Brain microvascular endothelial cell (primary cell): ENCODE data around the gene PSMB8.

Experiments used
- DNase-seq: peaks from one replicate; pipeline ENCODE4 v3.0.0-alpha.2; 2020
- H3K27ac ChIP-seq: fragments of 250-450 bp; sonication (Bioruptor Pico); 2 replicates; pipeline ENCODE4 v1.5.1; 2020; ENCODE audit warnings: mild to moderate bottlenecking, moderate library complexity
- H3K27me3 ChIP-seq: fragments of 250-450 bp; sonication (Bioruptor Pico); replicated peaks from 2 replicates; pipeline ENCODE4 v1.5.1; 2020; ENCODE audit warnings: mild to moderate bottlenecking
- H3K36me3 ChIP-seq: fragments of 250-450 bp; sonication (Bioruptor Pico); replicated peaks from 2 replicates; pipeline ENCODE4 v1.5.1; 2020; ENCODE audit warnings: mild to moderate bottlenecking
- H3K4me3 ChIP-seq: 2 replicates; pipeline ENCODE4 v1.5.1; 2011; ENCODE audit warnings: low read depth, mild to moderate bottlenecking, control low read depth, low read length, moderate library complexity
- CTCF ChIP-seq: IDR thresholded peaks from 2 replicates; pipeline ENCODE4 v1.5.1; 2011; ENCODE audit warnings: low read depth, mild to moderate bottlenecking, moderate library complexity, low read length, control low read depth, inconsistent platforms; ENCODE audit errors: missing control alignments
- in situ Hi-C: cut with HindIII; loops from 2 replicates; pipeline ENCODE4 v1.10.0; 2017; ENCODE audit warnings: low sequenced_read_pairs, low pct_ligation_motif_present

Gene PSMB8

DNA sequence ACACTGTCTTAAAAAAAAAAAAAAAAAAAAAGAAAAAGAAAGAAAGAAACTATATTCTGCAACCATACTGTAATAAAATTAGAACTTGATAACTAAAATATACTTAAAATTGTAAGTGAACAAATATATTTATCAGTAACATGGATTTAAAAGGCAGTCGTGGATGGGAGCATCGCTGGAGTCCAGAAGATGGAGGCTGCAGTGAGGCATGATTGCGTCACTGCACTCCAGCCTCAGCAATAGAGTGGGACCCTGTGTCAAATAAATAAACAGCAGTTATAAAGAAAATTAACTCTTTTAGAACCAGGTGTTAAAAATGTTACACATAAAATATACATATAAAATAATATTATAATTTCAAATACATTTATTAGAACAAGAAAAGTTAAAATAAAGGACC is 18.9 kb upstream of the PSMB8 start:
- H3K27ac ChIP-seq = no peak overlapping the region
- H3K4me3 ChIP-seq = no peak overlapping the region
- H3K27me3 ChIP-seq = peaks cover 3% of the 10 kb centered on the region
- TF ChIP-seq CTCF = no peak
- in situ Hi-C loops = no loop called here
- no peak for DNase-seq
- no peaks in the 10 kb centered on the region for H3K36me3 ChIP-seq

DNA sequence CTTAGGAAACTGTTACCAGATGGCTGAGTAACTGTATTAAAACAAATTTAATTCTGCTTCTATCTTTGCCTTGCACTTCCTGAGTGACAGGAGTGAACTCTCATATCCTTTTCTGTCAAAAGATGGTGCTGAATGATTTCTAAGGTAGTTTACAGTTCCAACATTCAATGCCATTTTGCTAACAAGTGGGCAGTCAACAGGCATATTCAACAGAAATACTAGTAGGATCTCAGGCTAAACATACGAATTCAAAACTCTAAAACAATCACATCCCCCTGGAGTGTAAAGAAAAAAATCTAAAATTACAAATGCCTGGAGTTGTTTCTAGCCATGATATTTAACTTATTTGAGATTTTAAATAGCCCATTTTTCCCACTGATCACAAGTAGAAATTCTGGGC is 16.8 kb upstream of the PSMB8 start:
- no peak for DNase-seq
- no peak overlapping the region for H3K4me3 ChIP-seq
- no peak for TF ChIP-seq CTCF
- no peaks in the 10 kb centered on the region for H3K36me3 ChIP-seq
- no peak overlapping the region for H3K27ac ChIP-seq
- H3K27me3 ChIP-seq = no peaks in the 10 kb centered on the region
- in situ Hi-C loops = no loop called here

- TF ChIP-seq CTCF = no peak
- DNase-seq = no peak
- in situ Hi-C loops = no loop called here
- H3K27me3 ChIP-seq = no peaks in the 10 kb centered on the region
- no peak overlapping the region for H3K4me3 ChIP-seq
- no peaks in the 10 kb centered on the region for H3K36me3 ChIP-seq
- no peak overlapping the region for H3K27ac ChIP-seq
These were observed 14.3 kb upstream of the PSMB8 start for GRCh38 chr6:32858194-32858593.

GRCh38 chr6:32857156-32857891 is 13.5 kb upstream of the PSMB8 start:
- DNase-seq = no peak
- Histone ChIP-seq H3K36me3 (no peaks in the 10 kb centered on the region), H3K27ac (no peak overlapping the region), H3K4me3 (no peak overlapping the region), H3K27me3 (no peaks in the 10 kb centered on the region)
- in situ Hi-C loops = no loop called here
- no peak for TF ChIP-seq CTCF

DNA sequence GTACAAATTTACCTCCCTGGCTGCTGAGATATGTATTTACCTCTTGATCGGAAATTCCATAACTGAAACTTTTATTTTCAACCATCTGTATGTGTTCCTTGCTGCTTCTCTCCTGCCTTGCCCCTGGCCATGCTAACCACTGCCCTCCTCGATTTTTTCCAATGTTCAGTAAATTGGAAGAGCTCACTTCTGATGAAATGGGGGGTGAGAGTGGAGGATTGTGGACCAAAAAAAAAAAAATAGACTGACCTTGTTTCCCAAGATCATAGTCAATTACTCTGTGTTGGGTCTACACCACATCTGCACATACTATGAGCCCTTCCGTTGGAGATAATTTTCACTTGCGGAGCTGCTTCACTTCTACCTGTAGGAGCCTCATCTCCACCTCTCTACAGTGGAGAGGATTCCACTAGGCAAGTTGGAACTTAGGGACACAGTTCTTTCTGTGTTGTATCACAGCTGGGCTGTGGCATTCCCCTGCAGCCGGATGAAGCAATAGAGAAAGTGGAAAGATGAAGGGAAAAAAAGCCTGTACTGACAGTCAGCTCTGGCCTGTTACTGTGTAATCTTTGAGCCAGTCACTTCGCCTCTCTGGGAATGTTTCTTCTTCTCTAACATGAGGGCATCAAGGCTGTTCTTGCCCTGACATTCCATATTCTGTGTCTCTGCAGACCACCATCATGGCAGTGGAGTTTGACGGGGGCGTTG is 11.8 kb upstream of the PSMB8 start:
- Histone ChIP-seq H3K27ac (no peak overlapping the region), H3K4me3 (no peak overlapping the region), H3K36me3 (peaks cover 8% of the 10 kb centered on the region), H3K27me3 (no peaks in the 10 kb centered on the region)
- no peak for TF ChIP-seq CTCF
- no peak for DNase-seq
- in situ Hi-C loops = no loop called here
